A549 (cell line): ENCODE measurements around the gene PTPRE.

ENCODE experiments used
- CHD2 ChIP-seq: fragments of 150-350 bp; IDR thresholded peaks from 2 replicates; pipeline ENCODE4 v1.6.1; 2014; ENCODE audit warnings: low read length; ENCODE audit not compliant: partially characterized antibody
- EHMT2 ChIP-seq: fragments of 200-600 bp; sonication (generic); IDR thresholded peaks from 2 replicates; pipeline ENCODE4 v1.6.1; 2016; ENCODE audit warnings: antibody characterized with exemption, low read depth, mild to moderate bottlenecking, moderate library complexity
- JUN ChIP-seq, 2 experiments: fragments of >200 bp; sonication (Bioruptor Twin); formaldehyde crosslinking; IDR thresholded peaks; 2 replicates in 1 of 2; 3 replicates in 1 of 2; pipeline ENCODE4 v1.6.1; 2016 to 2017
- NFE2L2 ChIP-seq: fragments of 150-350 bp; conservative IDR thresholded peaks from 2 replicates; pipeline ENCODE4 v1.6.1; 2014; ENCODE audit warnings: low read length
- POLR2A ChIP-seq: IDR thresholded peaks from 2 replicates; pipeline ENCODE4 v1.6.1; 2012; ENCODE audit warnings: mild to moderate bottlenecking, low read length
- RARB ChIP-seq: fragments of 250-450 bp; sonication (Bioruptor Pico); IDR thresholded peaks from 2 replicates; pipeline ENCODE4 v1.8.0; 2021; ENCODE audit warnings: mild to moderate bottlenecking, moderate library complexity
- RCOR1 ChIP-seq: fragments of 150-350 bp; IDR thresholded peaks from 2 replicates; pipeline ENCODE4 v1.6.1; 2014; ENCODE audit warnings: antibody characterized with exemption, low read length, low read depth
- SMC3 ChIP-seq: fragments of >200 bp; sonication (Bioruptor Twin); formaldehyde crosslinking; IDR thresholded peaks from 3 replicates; pipeline ENCODE4 v1.6.1; 2018; ENCODE audit warnings: inconsistent platforms
- SREBF2 ChIP-seq: fragments of 450-650 bp; IDR thresholded peaks from 2 replicates; pipeline ENCODE4 v1.6.1; 2014; ENCODE audit warnings: mild to moderate bottlenecking, moderate library complexity
- TP53 ChIP-seq: fragments of 250-450 bp; sonication (Bioruptor Pico); IDR thresholded peaks from 2 replicates; pipeline ENCODE4 v1.5.0; 2021; ENCODE audit warnings: mild to moderate bottlenecking, moderate library complexity
- TF ChIP-seq, protein P1 (sequence below): fragments of >200 bp; sonication (Bioruptor Twin); formaldehyde crosslinking; IDR thresholded peaks from 3 replicates; pipeline ENCODE4 v1.5.1; 2016
- TF ChIP-seq, protein P2 (sequence below): fragments of 200-600 bp; sonication (generic); IDR thresholded peaks from 2 replicates; pipeline ENCODE4 v1.6.1; 2016; ENCODE audit warnings: antibody characterized with exemption, mild to moderate bottlenecking, moderate library complexity

- TF ChIP-seq TP53 (no peak), POLR2A (no peak), SREBF2 (no peak), RARB (CRISPR knock-in tag) (no peak), SMC3 (no peak), NFE2L2 (no peak), JUN (IDR thresholded peaks at IDR 0.05) (no peak), CHD2 (no peak), EHMT2 (no peak), RCOR1 (no peak)
- TF ChIP-seq, protein P1, sequence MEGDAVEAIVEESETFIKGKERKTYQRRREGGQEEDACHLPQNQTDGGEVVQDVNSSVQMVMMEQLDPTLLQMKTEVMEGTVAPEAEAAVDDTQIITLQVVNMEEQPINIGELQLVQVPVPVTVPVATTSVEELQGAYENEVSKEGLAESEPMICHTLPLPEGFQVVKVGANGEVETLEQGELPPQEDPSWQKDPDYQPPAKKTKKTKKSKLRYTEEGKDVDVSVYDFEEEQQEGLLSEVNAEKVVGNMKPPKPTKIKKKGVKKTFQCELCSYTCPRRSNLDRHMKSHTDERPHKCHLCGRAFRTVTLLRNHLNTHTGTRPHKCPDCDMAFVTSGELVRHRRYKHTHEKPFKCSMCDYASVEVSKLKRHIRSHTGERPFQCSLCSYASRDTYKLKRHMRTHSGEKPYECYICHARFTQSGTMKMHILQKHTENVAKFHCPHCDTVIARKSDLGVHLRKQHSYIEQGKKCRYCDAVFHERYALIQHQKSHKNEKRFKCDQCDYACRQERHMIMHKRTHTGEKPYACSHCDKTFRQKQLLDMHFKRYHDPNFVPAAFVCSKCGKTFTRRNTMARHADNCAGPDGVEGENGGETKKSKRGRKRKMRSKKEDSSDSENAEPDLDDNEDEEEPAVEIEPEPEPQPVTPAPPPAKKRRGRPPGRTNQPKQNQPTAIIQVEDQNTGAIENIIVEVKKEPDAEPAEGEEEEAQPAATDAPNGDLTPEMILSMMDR = no peak
- TF ChIP-seq, protein P2, sequence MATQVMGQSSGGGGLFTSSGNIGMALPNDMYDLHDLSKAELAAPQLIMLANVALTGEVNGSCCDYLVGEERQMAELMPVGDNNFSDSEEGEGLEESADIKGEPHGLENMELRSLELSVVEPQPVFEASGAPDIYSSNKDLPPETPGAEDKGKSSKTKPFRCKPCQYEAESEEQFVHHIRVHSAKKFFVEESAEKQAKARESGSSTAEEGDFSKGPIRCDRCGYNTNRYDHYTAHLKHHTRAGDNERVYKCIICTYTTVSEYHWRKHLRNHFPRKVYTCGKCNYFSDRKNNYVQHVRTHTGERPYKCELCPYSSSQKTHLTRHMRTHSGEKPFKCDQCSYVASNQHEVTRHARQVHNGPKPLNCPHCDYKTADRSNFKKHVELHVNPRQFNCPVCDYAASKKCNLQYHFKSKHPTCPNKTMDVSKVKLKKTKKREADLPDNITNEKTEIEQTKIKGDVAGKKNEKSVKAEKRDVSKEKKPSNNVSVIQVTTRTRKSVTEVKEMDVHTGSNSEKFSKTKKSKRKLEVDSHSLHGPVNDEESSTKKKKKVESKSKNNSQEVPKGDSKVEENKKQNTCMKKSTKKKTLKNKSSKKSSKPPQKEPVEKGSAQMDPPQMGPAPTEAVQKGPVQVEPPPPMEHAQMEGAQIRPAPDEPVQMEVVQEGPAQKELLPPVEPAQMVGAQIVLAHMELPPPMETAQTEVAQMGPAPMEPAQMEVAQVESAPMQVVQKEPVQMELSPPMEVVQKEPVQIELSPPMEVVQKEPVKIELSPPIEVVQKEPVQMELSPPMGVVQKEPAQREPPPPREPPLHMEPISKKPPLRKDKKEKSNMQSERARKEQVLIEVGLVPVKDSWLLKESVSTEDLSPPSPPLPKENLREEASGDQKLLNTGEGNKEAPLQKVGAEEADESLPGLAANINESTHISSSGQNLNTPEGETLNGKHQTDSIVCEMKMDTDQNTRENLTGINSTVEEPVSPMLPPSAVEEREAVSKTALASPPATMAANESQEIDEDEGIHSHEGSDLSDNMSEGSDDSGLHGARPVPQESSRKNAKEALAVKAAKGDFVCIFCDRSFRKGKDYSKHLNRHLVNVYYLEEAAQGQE = no peak
These were observed 165.1 kb downstream of the PTPRE start for GRCh38 chr10:128072046-128072445.
